Muscle of leg (tissue), 11 donors: ENCODE results near the gene SLC5A10. TPM values are rescaled to one million over a fixed set of nuclear protein-coding genes. Genes with fewer than 3 reads are reported as not detected.
"Not testable (repeated sequence)": the region's sequence is repeated elsewhere in the genome, so short reads cannot be mapped to it uniquely, and the experiment has no call there.

Experiments
- DNase-seq: peaks from one replicate; pipeline ENCODE4 v3.0.0; 2013
- H3K27ac ChIP-seq: one replicate; pipeline ENCODE4 v1.5.1; 2013; ENCODE audit warnings: mild to moderate bottlenecking, low read length, control low read depth
- H3K27me3 ChIP-seq: one replicate; pipeline ENCODE4 v1.6.1; 2013; ENCODE audit warnings: low read length; ENCODE audit not compliant: control insufficient read depth, insufficient read depth
- H3K36me3 ChIP-seq: one replicate; pipeline ENCODE4 v1.6.1; 2013; ENCODE audit warnings: low read length; ENCODE audit not compliant: control insufficient read depth, insufficient read depth
- H3K4me1 ChIP-seq: one replicate; pipeline ENCODE4 v1.6.1; 2013; ENCODE audit warnings: low read length; ENCODE audit not compliant: control insufficient read depth, insufficient read depth
- H3K4me3 ChIP-seq: one replicate; pipeline ENCODE4 v1.5.1; 2013; ENCODE audit warnings: low read length, control low read depth
- H3K9me3 ChIP-seq: replicated peaks from 2 replicates; pipeline ENCODE4 v1.6.1; 2013; ENCODE audit warnings: low read depth, low read length; ENCODE audit not compliant: control insufficient read depth
- WGBS: methylation state at CpG from one replicate; pipeline ENCODE4 v1.1.5; 2013; ENCODE audit warnings: missing lambda C conversion rate; ENCODE audit not compliant: insufficient coverage; 5-methylcytosine and 5-hydroxymethylcytosine counted together
- polyA plus RNA-seq, 8 donors: library from polyadenylated mRNA; unstranded; fragments of 120-200 nt; gene quantifications; one replicate each; pipeline versions ENCODE4 v1.2.1 to v1.2.3, GENCODE V29; 2013; ENCODE audit warnings: inconsistent platforms in 1 of 8, low replicate concordance in 1 of 8; ENCODE audit not compliant: insufficient read length in 8 of 8, insufficient read depth in 1 of 8
- total RNA-seq: library from RNA; stranded (reverse); fragments of 120-200 nt; gene quantifications from one replicate; pipeline ENCODE4 v1.2.4, GENCODE V29; 2013

The SLC5A10 gene
- total and polyA plus RNA-seq, 9 donors, result 0.05 to 0.19 (median 0.06) TPM; not detected in 3

DNA sequence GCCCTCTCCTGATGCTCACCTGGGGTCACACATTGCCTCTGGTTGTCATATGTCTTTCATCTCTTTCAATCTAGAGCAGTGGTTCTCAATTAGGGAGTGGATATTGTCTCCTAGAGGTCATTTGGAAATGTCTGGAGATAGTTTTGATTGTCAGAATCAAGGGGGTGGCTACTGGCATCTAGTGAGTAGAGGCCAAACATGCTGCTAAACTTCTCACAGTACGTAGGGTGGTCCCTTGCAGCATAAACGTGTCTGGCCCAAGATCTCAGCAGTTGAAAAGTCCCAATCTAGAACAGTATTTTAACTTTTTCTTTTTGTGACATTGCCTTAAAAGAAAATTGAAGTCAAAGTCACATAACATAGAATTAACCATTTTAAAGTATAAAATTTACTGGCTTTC lies 30.5 kb upstream of the SLC5A10 start:
- no peaks in the 10 kb centered on the region for H3K27me3 ChIP-seq
- H3K4me1 ChIP-seq, result peaks cover 2% of the 10 kb centered on the region
- WGBS, result no CpG with 5 or more reads among the region's 2 CpGs
- H3K36me3 ChIP-seq, result peaks cover 29% of the 10 kb centered on the region
- H3K9me3 ChIP-seq, result no peaks in the 10 kb centered on the region
- H3K27ac ChIP-seq, result no peak overlapping the region
- no peak overlapping the region for H3K4me3 ChIP-seq
- no peak for DNase-seq

DNA sequence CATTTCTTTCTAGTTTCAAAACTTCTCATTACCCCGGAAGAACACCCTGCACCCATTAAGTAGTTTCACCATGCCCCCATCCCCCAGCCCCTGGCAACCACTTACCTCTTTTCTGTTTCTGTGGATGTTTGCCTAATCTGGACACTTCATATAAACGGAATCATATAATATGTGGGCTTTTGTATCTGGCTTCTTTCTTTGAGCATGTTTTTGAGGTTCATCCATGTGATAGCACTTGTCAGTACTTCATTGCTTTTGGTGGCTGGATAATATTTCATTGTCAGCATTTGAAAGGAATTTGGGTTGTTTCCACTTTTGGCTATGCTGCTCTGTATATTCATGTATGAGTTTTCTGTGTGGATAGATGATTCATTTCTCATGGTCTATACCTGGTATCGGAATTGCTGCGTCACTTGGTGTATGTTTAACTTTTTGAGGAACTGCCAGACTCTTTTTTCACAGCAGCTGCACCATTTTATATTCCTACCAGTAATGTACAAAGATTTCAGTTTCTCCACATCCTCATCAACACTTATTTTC lies 30.0 kb upstream of the SLC5A10 start:
- DNase-seq, result no peak
- no CpG with 5 or more reads among the region's 4 CpGs for WGBS
- no peak overlapping the region for H3K27ac ChIP-seq
- H3K9me3 ChIP-seq, result no peaks in the 10 kb centered on the region
- H3K4me3 ChIP-seq, result no peak overlapping the region
- peaks cover 2% of the 10 kb centered on the region for H3K4me1 ChIP-seq
- no peaks in the 10 kb centered on the region for H3K27me3 ChIP-seq
- peaks cover 28% of the 10 kb centered on the region for H3K36me3 ChIP-seq

DNA sequence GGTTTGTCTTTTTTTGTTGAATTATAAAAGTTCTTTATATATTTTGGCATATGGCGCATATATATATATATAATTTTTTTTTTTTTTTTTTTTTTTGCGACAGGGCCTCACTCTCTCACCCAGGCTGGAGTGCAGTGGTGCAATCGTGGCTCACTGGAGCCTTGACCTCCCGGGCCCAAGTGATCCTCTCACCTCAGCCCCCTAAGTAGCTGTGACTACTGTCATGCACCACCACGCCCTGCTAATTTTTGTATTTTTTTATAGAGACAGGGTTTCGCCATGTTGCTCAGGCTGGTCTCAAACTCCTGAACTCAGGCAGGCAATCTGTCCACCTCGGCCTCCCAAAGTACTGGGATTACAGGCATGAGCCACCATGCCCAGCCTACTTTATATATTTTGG lies 29.4 kb upstream of the SLC5A10 start:
- not testable (repeated sequence) for DNase-seq, H3K4me1 ChIP-seq, H3K4me3 ChIP-seq, H3K9me3 ChIP-seq, H3K27me3 ChIP-seq, H3K27ac ChIP-seq
- H3K36me3 ChIP-seq, result peaks cover 26% of the 10 kb centered on the region
- WGBS, result no CpG with 5 or more reads among the region's 7 CpGs

DNA sequence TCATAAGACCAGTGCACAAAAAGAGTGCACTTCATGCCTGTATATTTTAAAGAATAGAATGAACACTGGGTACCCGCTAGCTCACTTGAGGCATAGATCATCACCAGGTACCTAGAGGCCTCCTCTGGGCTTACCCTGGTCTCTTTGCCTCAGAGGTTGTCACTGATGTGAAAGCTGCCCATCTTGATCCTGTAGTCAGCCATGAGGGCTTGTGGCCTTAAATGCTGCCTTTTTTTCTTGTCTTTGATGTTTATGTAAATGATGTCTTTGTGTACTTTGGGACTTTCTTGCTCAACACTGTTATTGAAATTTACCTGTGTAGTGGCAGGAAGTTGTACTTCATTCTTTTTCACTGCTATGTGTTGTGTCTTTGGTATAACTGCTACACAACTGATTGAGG lies 26.8 kb upstream of the SLC5A10 start:
- Histone ChIP-seq H3K36me3 (peaks cover 27% of the 10 kb centered on the region), H3K27ac (no peak overlapping the region), H3K27me3 (no peaks in the 10 kb centered on the region), H3K4me1 (peaks cover 2% of the 10 kb centered on the region), H3K9me3 (no peaks in the 10 kb centered on the region), H3K4me3 (no peak overlapping the region)
- no peak for DNase-seq
- 50% methylated on average over 1 of the region's 1 CpG for WGBS

DNA sequence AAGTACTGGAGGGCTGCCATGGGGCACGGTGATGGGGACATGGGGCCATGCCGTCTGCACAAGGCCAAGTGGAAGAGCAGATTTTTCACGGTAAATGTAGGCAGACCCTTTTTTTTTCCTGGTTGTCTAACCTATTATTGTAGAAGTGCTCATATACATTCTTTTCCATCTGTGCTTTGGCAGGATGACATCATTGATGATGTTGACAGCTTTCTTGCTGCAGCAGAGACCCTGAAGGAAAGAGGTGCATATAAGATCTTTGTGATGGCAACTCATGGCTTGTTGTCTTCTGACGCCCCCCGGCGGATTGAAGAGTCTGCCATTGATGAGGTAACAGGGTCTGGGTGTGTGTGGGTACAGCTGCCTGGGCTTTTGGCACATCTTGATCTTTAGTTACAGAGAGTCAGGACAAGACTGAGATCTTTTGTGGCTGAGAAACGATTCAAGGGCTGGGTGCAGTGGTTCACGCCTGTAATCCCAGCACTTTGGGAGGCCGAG lies 23.3 kb upstream of the SLC5A10 start:
- 84% methylated on average over 7 of the region's 9 CpGs for WGBS
- Histone ChIP-seq H3K9me3 (no peaks in the 10 kb centered on the region), H3K4me3 (no peak overlapping the region), H3K27me3 (no peaks in the 10 kb centered on the region), H3K36me3 (peaks cover 44% of the 10 kb centered on the region), H3K27ac (no peak overlapping the region), H3K4me1 (no peaks in the 10 kb centered on the region)
- DNase-seq, result no peak

DNA sequence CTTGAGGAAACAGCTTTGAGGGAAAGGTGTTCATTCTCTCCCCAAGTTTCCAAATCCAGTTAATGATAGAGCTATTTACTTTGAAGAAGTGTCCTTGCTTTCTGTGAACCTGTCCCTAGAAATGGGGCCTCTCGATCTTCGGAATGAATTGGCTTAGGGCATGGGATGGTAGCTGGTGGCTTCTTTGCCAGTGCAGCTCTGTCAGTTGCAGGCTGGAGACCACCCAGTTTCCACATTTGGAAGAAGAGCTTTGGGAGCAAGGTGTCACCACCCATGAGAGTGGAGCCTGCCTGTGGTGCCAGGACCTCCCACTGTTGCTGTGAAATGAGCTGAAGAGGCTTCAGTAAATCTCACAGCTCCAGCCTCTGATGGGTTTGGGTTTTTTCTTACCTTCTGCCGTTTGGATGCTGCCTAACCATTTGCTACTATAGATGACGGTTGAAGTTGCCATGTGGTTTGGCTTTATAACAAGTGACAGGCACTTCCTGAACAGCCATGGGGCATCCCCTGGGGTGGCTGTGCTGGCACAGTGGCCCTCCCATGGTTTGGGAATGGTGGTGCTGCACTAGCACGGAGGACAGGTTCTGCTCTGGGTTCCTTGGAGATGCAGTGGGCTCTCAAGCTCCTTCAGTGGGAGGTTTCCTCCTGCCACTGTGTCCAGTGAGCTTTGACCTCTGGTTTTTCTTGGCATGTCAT lies 19.5 kb upstream of the SLC5A10 start:
- no peak overlapping the region for H3K4me3 ChIP-seq
- H3K27ac ChIP-seq, result no peak overlapping the region
- H3K27me3 ChIP-seq, result no peaks in the 10 kb centered on the region
- DNase-seq, result no peak
- H3K4me1 ChIP-seq, result no peaks in the 10 kb centered on the region
- H3K36me3 ChIP-seq, result peaks cover 30% of the 10 kb centered on the region
- WGBS, result 68% methylated on average over 5 of the region's 5 CpGs
- H3K9me3 ChIP-seq, result no peaks in the 10 kb centered on the region

DNA sequence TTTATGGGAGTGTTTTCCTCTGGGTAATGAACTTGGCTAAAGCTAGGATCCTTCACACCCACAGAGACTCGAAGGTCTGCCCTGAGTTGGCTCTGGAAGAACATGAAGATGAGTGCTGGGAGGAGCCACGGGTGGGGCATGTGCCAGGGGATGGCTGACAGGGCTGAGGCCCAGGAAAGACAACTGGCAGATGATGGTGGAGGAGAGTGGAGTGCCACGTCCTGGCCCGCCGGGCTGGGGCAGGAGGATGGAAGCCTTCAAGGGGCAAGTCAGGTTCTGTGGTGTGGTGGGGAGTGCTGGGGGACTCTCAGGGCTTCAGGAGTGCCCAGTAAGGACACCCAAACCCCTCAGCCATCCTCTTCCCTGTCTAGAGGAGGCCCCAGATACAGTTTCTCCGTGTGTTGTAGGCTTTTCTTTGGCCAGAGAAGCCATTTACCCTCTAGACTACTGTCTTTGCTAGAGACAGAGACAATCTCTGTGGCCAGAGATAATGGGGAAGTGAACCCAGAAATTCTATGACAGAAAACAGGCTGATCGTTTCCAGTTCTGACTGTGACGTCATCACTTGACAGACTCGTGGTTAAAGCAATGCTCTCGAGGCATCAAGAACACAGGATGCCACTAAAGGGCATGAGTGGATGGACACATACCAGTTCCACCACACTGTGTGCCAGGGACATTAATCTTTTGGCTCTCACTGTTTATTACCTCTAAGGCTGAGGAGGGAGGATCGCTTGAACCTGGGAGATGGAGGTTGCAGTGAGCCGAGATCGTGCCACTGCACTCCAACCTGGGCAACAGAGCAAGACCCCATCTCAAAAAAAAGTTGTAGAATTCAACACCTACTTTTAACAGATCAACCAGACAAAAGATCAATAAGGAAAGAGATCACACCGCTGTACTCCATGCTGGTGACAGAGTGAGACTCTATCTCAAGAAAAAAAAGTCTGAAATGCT lies 18.6 kb upstream of the SLC5A10 start:
- H3K27ac ChIP-seq, result no peak overlapping the region
- no peaks in the 10 kb centered on the region for H3K9me3 ChIP-seq
- peaks cover 30% of the 10 kb centered on the region for H3K36me3 ChIP-seq
- H3K4me3 ChIP-seq, result no peak overlapping the region
- WGBS, result 72% methylated on average over 5 of the region's 14 CpGs
- no peak for DNase-seq
- H3K27me3 ChIP-seq, result no peaks in the 10 kb centered on the region
- H3K4me1 ChIP-seq, result no peaks in the 10 kb centered on the region

DNA sequence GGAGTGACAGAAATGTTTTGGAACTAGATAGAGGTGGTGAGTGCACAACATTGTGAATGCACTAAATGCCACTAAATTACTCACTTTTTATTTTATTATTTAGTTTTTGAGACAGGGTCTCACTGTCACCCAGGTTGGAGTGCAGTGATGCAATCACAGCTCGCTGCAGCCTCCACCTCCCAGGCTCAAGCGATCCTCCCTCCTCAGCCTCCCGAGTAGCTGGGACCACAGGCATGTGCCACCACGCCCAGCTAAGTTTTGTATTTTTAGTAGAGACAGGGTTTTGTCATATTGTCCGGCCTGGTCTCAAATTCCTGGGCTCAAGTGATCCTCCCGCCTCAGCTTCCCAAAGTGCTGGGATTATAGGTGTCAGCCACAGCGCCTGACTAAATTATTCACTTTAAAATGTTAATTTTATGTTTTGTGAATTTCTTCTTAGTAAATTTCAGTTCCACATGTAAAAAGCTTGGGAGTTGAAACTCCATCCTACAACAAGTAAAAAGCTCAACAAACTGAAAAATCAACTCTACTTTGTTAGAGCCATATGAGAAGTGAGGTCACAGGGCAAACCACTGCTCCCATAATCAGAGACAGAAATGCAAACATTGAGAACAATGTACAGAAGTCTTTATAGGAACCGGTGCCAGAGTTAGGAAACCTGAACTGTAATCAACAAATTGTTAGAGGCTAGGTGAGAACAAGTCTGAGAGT lies 13.8 kb upstream of the SLC5A10 start:
- H3K4me1 ChIP-seq, result no peaks in the 10 kb centered on the region
- no peak overlapping the region for H3K4me3 ChIP-seq
- no peaks in the 10 kb centered on the region for H3K9me3 ChIP-seq
- DNase-seq, result no peak
- H3K27me3 ChIP-seq, result no peaks in the 10 kb centered on the region
- H3K27ac ChIP-seq, result no peak overlapping the region
- WGBS, result no CpG with 5 or more reads among the region's 8 CpGs
- H3K36me3 ChIP-seq, result no peaks in the 10 kb centered on the region

DNA sequence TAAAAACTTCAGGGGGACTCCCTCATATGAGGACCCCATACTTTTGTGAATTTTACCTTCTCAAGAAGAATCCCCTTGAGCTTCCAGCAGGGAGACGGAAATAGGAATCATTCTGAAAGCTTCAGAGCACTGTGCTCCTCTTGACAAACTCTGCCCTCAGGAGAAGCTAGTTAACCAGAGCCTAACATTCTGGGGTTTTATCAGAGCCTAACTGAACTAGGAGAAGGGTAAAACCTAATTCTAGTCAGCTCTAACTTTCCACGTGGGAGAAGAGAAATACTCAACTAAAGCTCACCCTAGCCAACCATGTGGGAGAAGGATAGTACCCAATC lies 13.3 kb upstream of the SLC5A10 start:
- H3K9me3 ChIP-seq, result no peaks in the 10 kb centered on the region
- H3K36me3 ChIP-seq, result no peaks in the 10 kb centered on the region
- no peak overlapping the region for H3K4me3 ChIP-seq
- no peaks in the 10 kb centered on the region for H3K4me1 ChIP-seq
- no peak overlapping the region for H3K27ac ChIP-seq
- no peaks in the 10 kb centered on the region for H3K27me3 ChIP-seq
- no peak for DNase-seq
- 60% methylated on average over 1 of the region's 2 CpGs for WGBS

DNA sequence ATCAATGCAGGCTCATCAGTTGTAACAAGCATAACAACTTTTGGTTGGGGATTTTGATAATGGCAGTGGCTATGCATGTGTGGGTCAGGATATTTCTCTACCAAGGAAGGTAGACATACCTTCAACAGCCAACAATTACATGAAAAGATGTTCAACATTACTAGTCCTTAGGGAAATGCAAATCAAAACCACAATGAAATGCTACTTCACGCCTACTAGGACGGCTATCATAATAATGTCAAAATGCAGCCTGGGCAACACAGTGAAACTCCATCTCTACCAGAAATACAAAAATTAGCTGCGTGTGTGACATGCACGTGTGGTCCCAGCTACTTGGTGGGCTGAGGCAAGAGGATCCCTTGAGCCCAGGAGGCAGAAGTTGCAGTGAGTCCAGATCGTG lies 7.3 kb upstream of the SLC5A10 start:
- no peak for DNase-seq
- Histone ChIP-seq H3K27me3 (peaks cover 2% of the 10 kb centered on the region), H3K4me1 (no peaks in the 10 kb centered on the region), H3K9me3 (no peaks in the 10 kb centered on the region), H3K36me3 (no peaks in the 10 kb centered on the region), H3K4me3 (no peak overlapping the region), H3K27ac (no peak overlapping the region)
- 57% methylated on average over 5 of the region's 5 CpGs for WGBS
